ENCODE measurements around the gene COL13A1.

GRCh38 chr10:69842020-69842419, 40.3 kb downstream of the COL13A1 start:
- no peak for TF ChIP-seq POLR2A (IDR thresholded peaks at IDR 0.05)
- TF ChIP-seq CTCF (IDR thresholded peaks at IDR 0.05 in 4 of 5, conservative IDR thresholded peaks at IDR 0.05 in 1 of 5) = no peak
